T-helper 17 cell (primary cell): ENCODE data around the gene FLT4. TPM values are rescaled to one million over a fixed set of nuclear protein-coding genes. Genes with fewer than 3 reads are reported as not detected.
A peak's percentile ranks its signal among the peaks of the same experiment; 100 is the strongest.

Experiments used
- ATAC-seq: fragments of 150-1000 bp; cut with Tn5 transposase; 2 replicates; pipeline ENCODE4 v1.10.0; 2021; ENCODE audit warnings: mild to moderate bottlenecking, moderate library complexity
- DNase-seq, 3 donors: peaks; one replicate each; pipeline versions ENCODE4 v3.0.0 to v3.0.0-alpha.2; 2020 to 2021
- H3K9me3 ChIP-seq: one replicate; pipeline ENCODE4 v1.7.0; 2013; ENCODE audit warnings: low read length, mild to moderate bottlenecking; ENCODE audit not compliant: control insufficient read depth, poor library complexity, severe bottlenecking
- H3K27ac Mint-ChIP-seq: one replicate; pipeline ENCODE4 v1.8.0; 2022; ENCODE audit warnings: mild to moderate bottlenecking, moderate library complexity, mixed read lengths
- H3K27me3 Mint-ChIP-seq: one replicate; pipeline ENCODE4 v1.8.0; 2022; ENCODE audit warnings: mixed read lengths
- H3K36me3 Mint-ChIP-seq: one replicate; pipeline ENCODE4 v1.8.0; 2022; ENCODE audit warnings: low read depth, mixed read lengths
- H3K4me1 Mint-ChIP-seq: one replicate; pipeline ENCODE4 v1.8.0; 2022; ENCODE audit warnings: mild to moderate bottlenecking, mixed read lengths
- H3K4me3 Mint-ChIP-seq: one replicate; pipeline ENCODE4 v1.8.0; 2022; ENCODE audit warnings: mild to moderate bottlenecking, moderate library complexity, mixed read lengths
- total RNA-seq, 4 donors: library from RNA in 2 of 4; stranded (reverse) in 2 of 4; gene quantifications; one replicate each; pipeline ENCODE4 v1.2.3 and lab custom pipeline; 2022 to 2026

FLT4 gene
- total RNA-seq, 2 donors from 2014 or later: 0.57 to 1.5 TPM

GRCh38 chr5:180555168-180555921, 94.1 kb downstream of the FLT4 start:
- DNase-seq (no peak), ATAC-seq (no peak)
- Mint-ChIP-seq H3K36me3 (peaks cover 14% of the 10 kb centered on the region), H3K4me3 (no peak overlapping the region), H3K27me3 (no peaks in the 10 kb centered on the region), H3K27ac (peak overlapping the region; percentile 64), H3K4me1 (peaks cover 21% of the 10 kb centered on the region)
- no peaks in the 10 kb centered on the region for H3K9me3 ChIP-seq

GRCh38 chr5:180553530-180553929, 95.9 kb downstream of the FLT4 start:
- no peak for ATAC-seq
- H3K4me1 Mint-ChIP-seq: peaks cover 14% of the 10 kb centered on the region
- no peak overlapping the region for H3K27ac Mint-ChIP-seq

More at GRCh38 chr5:180553530-180553929, 95.9 kb downstream of the FLT4 start:
- no peaks in the 10 kb centered on the region for H3K9me3 ChIP-seq
- peaks cover 6% of the 10 kb centered on the region for H3K36me3 Mint-ChIP-seq
- no peak overlapping the region for H3K4me3 Mint-ChIP-seq
- no peaks in the 10 kb centered on the region for H3K27me3 Mint-ChIP-seq
- no peak for DNase-seq

Other genes with a start within 250 kb of the FLT4 start
- 10 to 100 TPM; 19.0 to 22.0 TPM for gene CNOT6, start 155.2 kb downstream of the FLT4 start, total RNA-seq
- gene SCGB3A1, start 58.1 kb downstream of the FLT4 start, total RNA-seq: 1 to 10 TPM in 1 of 2 donors, not detected in 1; 4.1 TPM
- gene OR2Y1, start 90.5 kb upstream of the FLT4 start, total RNA-seq: not detected
- gene MGAT1, start 153.2 kb upstream of the FLT4 start, total RNA-seq: 10 to 100 TPM; 77.1 to 80.8 TPM
- 10 to 100 TPM; 18.9 to 23.5 TPM for gene ZFP62, start 211.7 kb upstream of the FLT4 start, total RNA-seq
- gene BTNL8, start 249.6 kb upstream of the FLT4 start, total RNA-seq: not detected